NCI-H510A (cell line): Measurements from ENCODE around the gene SCN11A.
A peak's percentile ranks its signal among the peaks of the same experiment; 100 is the strongest.

Experiments
- DNase-seq: peaks from one replicate; lab custom pipeline; 2025; lab: John Stamatoyannopoulos, UW

Gene SCN11A

GRCh38 chr3:39051649-39052561, at the start of gene SCN11A, which contains the start of gene WDR48:
SCN11A (minus strand) TSS chr3:39051944; CDS start chr3:38950362, 101,582 bp downstream.
WDR48 (plus strand) TSS chr3:39052016; CDS start chr3:39052026, 10 bp downstream.
- DNase-seq = peak; percentile 81

GRCh38 chr3:39101022-39101689, 49.4 kb upstream of the SCN11A start:
- DNase-seq = no peak

DNA sequence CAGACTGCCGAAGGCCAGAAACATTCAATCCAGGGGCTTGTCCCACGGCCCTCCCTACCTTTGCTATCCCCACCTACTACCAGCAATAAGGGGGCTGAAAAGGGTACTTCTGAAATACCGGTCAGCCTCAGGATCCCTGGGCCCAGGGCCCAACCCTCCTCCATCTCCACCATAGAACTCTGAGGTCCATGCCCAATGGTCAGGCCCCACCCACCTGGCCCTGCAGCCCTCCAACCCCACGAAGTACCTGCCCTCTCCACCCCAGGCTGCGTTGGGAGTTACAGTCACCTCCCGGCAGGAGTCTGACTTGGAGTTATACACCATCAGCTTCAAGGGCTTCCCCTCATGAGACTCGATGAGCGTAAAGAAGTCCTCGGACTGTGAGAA, 48.7 kb upstream of the SCN11A start:
- DNase-seq = no peak

- DNase-seq = no peak
Measured at GRCh38 chr3:39099738-39100499, 48.2 kb upstream of the SCN11A start.

DNA sequence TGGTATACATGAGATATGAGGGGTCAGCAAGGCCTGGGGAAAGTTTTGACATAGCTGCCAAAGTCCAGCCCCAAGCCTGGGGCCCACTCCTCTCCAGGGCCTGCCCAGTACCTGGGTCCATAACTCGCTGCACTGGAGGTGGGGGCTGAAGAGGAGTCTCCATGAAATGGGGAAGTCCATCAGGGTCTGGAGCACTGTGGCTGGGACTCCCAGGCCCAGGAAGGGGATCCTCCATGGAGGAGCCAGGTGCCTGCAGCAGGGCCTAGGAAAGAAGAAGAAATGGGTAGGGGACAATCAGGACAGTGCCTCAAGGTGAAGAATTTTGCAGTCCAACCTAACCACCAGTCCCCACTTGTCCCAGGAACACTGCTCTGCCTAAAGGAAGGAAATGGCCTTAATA, 47.5 kb upstream of the SCN11A start:
- DNase-seq = no peak

DNA sequence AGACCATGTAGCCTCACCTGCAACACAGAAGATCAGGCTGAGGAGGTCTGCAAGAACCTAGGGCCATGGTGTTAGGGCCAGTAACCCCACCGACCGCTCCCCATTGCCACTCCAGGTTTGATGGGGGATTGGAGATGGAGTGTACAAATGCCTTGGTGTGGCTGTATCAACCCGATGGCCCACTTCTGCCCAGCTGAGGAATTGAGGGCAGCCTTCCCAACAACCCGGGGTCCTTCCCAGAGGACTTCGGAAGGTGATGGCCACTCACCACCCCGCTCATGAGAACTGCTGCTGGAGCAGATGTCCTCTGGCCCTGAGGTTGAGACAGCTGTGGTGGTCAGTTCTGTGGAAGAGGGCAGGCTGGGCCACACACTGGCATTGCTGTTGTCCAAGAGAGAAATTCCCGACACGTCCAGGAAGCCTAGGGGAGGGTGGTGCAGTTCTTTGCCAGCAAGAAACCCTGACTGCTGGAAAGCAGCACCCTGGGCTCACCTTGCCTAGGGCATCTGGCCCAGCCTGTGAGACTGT, 46.8 kb upstream of the SCN11A start:
- DNase-seq = no peak

DNA sequence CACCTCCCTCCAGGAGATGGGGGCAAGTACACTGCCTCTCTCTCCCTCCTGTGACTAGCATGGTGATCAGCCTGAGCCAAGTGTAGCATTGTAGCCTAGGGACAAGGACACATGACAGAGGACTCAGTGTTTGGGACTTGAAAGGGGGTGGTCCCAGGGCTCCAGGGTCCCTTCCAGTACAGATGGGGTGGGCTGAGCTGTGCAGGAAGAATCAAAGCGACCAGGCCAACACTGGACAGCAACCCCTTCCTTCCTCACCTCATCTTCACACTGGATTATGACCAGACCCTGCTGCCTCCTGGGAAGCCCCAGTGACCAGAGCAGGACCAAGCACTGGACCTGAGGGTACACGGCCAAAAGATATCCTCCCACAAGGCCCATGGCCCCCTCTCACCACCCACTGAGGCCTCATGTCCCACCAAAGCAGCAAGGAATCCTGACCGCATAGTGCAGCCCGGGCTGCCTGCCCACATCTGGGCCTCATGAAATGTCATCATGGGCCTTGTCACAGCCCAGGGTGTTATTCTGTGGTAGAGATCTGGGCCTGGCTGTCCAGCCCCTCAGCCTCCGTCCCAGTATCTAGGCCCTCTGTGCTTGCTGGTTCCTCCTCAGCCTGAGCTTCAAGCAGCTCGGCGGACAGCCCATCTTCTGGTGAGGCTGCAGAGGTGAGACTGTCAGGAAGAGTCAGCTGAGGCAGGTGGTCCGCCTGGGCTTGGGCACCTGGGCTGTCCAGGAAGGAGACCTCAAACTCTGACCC, 46.1 kb upstream of the SCN11A start:
- no peak for DNase-seq

DNA sequence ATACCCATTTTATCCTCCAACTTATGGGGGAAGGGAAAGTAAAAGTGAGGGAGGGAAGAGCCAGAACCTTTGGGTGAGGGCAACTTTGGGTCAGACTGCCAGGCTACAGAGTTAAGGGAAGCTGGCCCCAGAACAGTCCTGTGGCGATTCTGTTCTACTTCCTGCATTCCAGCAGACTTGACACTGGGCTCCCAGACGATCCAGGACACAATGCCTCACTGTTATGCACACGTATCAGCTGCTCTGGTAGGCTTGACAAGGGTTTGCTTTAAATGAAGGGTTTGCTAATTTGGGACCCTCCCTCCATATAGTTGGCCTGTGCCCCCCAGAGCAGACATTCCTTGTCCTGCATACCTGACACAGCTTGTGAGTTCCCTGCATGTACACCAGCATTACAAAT, 45.0 kb upstream of the SCN11A start:
- DNase-seq = no peak

DNA sequence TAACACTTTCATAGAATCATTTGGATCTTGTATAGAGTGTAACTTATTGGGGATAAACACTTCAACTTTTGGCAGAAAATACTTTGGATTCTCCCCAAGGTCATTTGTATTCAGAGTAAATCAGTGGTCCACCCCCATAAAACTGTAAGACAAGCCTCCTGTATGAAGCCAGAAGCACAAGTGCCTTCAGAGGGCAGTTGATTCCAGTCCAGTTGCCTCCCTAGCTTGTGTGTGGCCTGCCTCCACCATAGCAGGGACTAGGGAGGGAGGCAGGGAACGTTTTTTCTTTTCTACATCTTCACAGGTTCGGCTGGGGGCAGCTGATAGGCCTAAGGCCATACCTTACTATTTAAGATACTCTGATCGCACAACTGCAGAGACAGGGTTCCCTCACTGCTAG, 44.0 kb upstream of the SCN11A start:
- no peak for DNase-seq

DNA sequence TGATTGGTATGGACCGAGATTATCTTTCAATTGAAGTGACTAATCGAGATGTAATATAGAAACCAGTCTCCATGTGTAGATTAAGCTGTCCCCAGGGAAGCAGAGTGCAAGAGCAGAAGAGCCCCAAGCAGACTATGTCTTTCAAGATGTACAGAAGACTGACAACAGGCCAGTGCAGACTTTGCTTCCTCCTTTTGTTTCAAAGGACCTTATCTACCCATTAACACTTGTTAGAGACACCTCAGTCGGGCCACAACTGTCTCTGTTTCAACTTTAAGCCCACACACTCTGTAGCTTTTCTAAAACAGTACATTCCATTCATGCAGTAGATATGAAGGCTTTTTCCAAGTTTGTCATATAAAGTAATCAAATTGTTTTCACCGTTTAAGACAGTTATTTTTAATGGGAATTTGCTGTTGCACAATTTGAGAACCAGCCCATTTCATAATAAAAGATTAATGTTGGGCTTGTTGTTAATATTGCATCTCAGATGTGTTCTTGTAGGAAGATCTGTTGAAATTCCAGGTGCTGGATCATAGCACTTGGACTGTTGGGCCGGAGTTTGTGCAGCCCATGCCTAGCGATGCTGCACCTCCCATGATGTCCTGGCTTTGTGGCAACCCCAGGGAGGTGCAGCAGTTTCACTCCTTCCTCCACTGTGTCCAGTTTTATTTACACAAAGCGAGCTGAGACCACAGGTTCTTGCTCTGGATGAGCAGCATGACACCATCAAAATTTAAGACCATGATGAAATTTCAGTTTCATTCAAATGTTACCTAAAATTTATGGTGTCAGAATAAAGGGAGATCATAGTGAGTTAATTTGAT, 43.3 kb upstream of the SCN11A start:
- no peak for DNase-seq

DNA sequence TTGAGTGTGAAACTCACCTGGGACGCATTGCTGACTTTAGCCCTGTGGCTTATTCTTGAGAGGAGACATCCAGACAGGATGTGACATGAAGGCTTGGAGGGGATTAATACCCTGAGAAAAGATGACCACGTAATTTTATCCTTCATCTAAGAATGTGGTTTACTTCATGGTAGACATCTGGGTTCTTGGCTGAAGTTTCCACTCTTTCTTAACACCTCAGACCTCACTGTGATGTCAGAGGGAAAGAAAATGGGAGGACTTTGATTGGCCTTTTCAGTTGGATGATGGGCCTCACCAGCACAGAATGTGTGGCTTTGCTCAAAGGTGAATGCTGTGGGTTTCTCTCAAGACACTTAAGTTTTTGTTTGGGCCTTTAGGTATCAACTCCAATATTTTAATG, 39.2 kb upstream of the SCN11A start:
- DNase-seq = no peak

- no peak for DNase-seq
Measured at GRCh38 chr3:39088889-39089288, 37.1 kb upstream of the SCN11A start.

- no peak for DNase-seq
Measured at GRCh38 chr3:39088456-39088855, 36.7 kb upstream of the SCN11A start.

DNA sequence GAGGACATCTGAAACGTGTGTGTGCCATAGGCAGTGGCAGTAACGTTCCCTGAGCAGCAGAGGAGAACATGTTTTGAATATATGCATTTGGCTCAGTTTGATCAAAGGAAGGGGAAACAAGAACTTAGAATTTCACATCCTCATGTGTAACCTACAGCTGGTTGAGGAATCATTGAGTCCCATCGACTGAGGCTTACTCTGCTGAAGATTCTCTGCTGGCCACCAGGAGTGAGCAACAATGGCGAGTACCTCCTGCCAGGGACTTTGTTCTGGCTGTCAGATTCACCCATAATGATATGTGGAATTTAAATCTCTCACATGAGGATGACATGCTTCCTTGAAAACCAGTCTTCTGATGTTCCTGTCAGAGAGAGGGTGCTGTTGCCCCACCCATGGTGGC, 34.4 kb upstream of the SCN11A start:
- no peak for DNase-seq

- DNase-seq = no peak
Measured at GRCh38 chr3:39082666-39083313, 31.0 kb upstream of the SCN11A start.

DNA sequence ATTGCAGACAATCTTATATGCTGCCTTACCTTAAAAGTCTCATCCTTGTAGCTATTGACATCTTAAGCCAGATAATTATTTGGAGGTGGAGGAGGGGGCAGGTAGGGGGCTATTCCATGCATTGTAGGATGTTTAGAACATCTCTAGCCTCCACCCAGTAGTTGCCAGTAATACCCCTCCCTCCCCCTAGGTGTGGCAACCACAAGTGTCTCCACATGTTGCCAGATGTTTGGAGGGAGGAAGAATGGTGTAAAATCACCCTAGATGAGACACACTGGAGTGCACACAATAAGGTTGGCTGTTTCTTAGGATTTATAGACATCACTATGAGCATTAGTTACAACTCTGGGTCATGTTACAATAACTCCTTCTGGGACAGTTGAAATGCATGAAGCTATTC, 28.3 kb upstream of the SCN11A start:
- no peak for DNase-seq

DNA sequence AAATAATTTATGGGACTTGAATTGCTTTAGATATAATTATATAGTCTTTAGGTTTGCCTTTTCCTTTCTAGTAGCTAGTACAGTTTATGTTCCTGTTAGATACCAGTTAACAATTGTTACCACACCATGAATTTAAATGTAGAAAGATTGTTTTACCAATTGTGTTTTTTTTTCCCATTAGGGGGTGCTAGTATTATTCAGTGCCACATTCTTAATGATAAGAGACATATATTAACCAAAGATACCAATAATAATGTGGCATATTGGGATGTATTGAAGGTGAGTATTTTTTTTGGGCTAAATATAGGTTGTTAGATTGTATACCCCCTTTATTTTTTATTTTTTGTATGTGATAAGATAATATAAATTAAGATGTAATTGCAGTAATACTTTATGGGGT, 27.8 kb upstream of the SCN11A start:
- no peak for DNase-seq

GRCh38 chr3:39075910-39076309, 24.2 kb upstream of the SCN11A start:
- DNase-seq = no peak

DNA sequence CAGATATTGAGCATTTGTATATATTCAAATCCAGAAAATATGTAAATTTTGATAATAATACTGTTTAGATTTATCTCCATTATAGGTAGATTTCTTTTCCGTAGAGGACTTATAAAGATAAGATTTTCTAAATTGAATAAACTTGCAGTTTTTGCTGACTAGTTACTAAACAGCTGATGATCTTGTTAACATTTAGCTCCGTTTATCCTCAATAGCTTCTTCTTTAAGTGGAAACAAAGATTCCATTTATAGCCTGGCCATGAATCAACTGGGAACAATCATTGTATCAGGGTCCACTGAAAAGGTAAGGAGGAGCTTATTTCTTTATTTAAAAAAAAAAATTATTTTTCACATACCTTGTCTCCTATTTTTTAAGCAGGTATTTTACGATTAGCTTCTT, 16.8 kb upstream of the SCN11A start:
- DNase-seq = no peak

DNA sequence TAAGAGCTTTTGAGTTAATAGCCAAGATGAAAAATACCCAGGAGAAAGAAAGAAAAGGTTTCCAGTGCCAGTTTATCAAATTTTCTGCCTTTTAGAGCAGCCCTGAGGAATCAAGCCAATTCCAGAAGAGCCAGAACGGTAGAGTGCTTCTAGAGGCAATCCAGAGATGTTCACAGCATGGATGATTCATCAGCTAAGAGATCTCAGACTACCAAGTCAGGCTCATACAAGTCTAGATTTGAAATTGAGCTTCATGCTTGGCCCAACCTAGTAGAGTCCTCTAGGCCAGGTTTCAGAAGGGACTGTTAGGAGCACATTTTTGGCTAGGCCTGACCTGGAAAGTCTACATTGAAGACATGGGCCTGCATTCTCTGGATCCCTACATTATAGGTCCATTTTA, 15.5 kb upstream of the SCN11A start:
- DNase-seq = no peak
